Measurements from ENCODE around the gene DPH5. TPM values are rescaled to one million over a fixed set of nuclear protein-coding genes. Genes with fewer than 3 reads are reported as not detected.

The DPH5 gene
- total and polyA plus RNA-seq, 2 experiments from 2014 or later, result 24.1 to 26.6 TPM

GRCh38 chr1:100988121-100988520 lies 37.5 kb downstream of the DPH5 start:
- H3K27me3 ChIP-seq (replicated peaks; ENCODE audit: insufficient read depth), result no peaks in the 10 kb centered on the region

GRCh38 chr1:100982793-100983192 lies 42.8 kb downstream of the DPH5 start:
- H3K4me2 ChIP-seq (ENCODE audit: unreplicated experiment), result no peak overlapping the region
- H3K9me3 ChIP-seq (ENCODE audit: low read depth), result no peaks in the 10 kb centered on the region
- H3K9me2 ChIP-seq (ENCODE audit: insufficient read depth), result no peaks in the 10 kb centered on the region
- TF ChIP-seq EZH2 (IDR thresholded peaks at IDR 0.05; ENCODE audit: insufficient read depth, poor library complexity, severe bottlenecking) (no peak), EZH2phosphoT487 (IDR thresholded peaks at IDR 0.05; ENCODE audit: insufficient read depth, low read depth) (no peak)
- no peak overlapping the region for H2AFZ ChIP-seq
- no peaks in the 10 kb centered on the region for H3K79me2 ChIP-seq (ENCODE audit: insufficient read depth)
- no peak overlapping the region for H3K9ac ChIP-seq
- no peaks in the 10 kb centered on the region for H3K4me1 ChIP-seq (ENCODE audit: insufficient read depth)
- no peak overlapping the region for H3K27ac ChIP-seq
- H3K27me3 ChIP-seq (replicated peaks; ENCODE audit: insufficient read depth), result no peaks in the 10 kb centered on the region
- DNase-seq, result no peak
- in situ Hi-C loops (cut with MboI), result no loop called here
- peaks cover 19% of the 10 kb centered on the region for H3F3A ChIP-seq (ENCODE audit: insufficient read depth)
- H3K36me3 ChIP-seq (ENCODE audit: low read depth), result peaks cover 22% of the 10 kb centered on the region
- H3K4me3 ChIP-seq, result no peak overlapping the region
- WGBS, 2 experiments (ENCODE audit: low coverage in 1 of 2, low lambda C conversion rate in 2 of 2, missing lambda C conversion rate in 2 of 2), result 98 to 99% methylated on average over 4 of the region's 4 CpGs
- H4K20me1 ChIP-seq (ENCODE audit: insufficient read depth), result no peaks in the 10 kb centered on the region

More at GRCh38 chr1:100988121-100988520, 37.5 kb downstream of the DPH5 start:
- Histone ChIP-seq H3K79me2 (ENCODE audit: insufficient read depth) (no peaks in the 10 kb centered on the region), H3K9me3 (ENCODE audit: low read depth) (no peaks in the 10 kb centered on the region), H3K4me3 (no peak overlapping the region), H4K20me1 (ENCODE audit: insufficient read depth) (no peaks in the 10 kb centered on the region), H3K9ac (no peak overlapping the region), H2AFZ (no peak overlapping the region), H3K4me1 (ENCODE audit: insufficient read depth) (peaks cover 14% of the 10 kb centered on the region), H3F3A (ENCODE audit: insufficient read depth) (peaks cover 49% of the 10 kb centered on the region), H3K36me3 (ENCODE audit: low read depth) (peaks cover 9% of the 10 kb centered on the region), H3K27ac (no peak overlapping the region), H3K4me2 (ENCODE audit: unreplicated experiment) (no peak overlapping the region), H3K9me2 (ENCODE audit: insufficient read depth) (no peaks in the 10 kb centered on the region; the same call in 1 of the 2 replicates)
- TF ChIP-seq EZH2phosphoT487 (IDR thresholded peaks at IDR 0.05; ENCODE audit: insufficient read depth, low read depth) (no peak), EZH2 (IDR thresholded peaks at IDR 0.05; ENCODE audit: insufficient read depth, poor library complexity, severe bottlenecking) (no peak)
- in situ Hi-C loops (cut with MboI), result no loop called here
- WGBS, 2 experiments (ENCODE audit: low coverage in 1 of 2, low lambda C conversion rate in 2 of 2, missing lambda C conversion rate in 2 of 2), result 92 to 94% methylated on average over 3 of the region's 3 CpGs
- no peak for DNase-seq

GRCh38 chr1:100979631-100980030 lies 46.0 kb downstream of the DPH5 start:
- no peak overlapping the region for H2AFZ ChIP-seq
- peaks cover 5% of the 10 kb centered on the region; the same call in 1 of the 2 replicates for H3F3A ChIP-seq (ENCODE audit: insufficient read depth)
- no peak for DNase-seq
- H3K27me3 ChIP-seq (replicated peaks; ENCODE audit: insufficient read depth), result no peaks in the 10 kb centered on the region
- no peaks in the 10 kb centered on the region for H3K9me3 ChIP-seq (ENCODE audit: low read depth)
- peaks cover 45% of the 10 kb centered on the region for H3K36me3 ChIP-seq (ENCODE audit: low read depth)
- H3K79me2 ChIP-seq (ENCODE audit: insufficient read depth), result no peaks in the 10 kb centered on the region
- no peak for TF ChIP-seq EZH2 (IDR thresholded peaks at IDR 0.05; ENCODE audit: insufficient read depth, poor library complexity, severe bottlenecking)
- TF ChIP-seq EZH2phosphoT487 (IDR thresholded peaks at IDR 0.05; ENCODE audit: insufficient read depth, low read depth), result no peak
- no peaks in the 10 kb centered on the region for H3K4me1 ChIP-seq (ENCODE audit: insufficient read depth)
- in situ Hi-C loops (cut with MboI), result no loop called here
- WGBS, 2 experiments (ENCODE audit: low coverage in 1 of 2, low lambda C conversion rate in 2 of 2, missing lambda C conversion rate in 2 of 2), result 98 to 99% methylated on average over 2 of the region's 2 CpGs
- H4K20me1 ChIP-seq (ENCODE audit: insufficient read depth), result no peaks in the 10 kb centered on the region
- H3K4me3 ChIP-seq, result no peak overlapping the region
- H3K9ac ChIP-seq, result no peak overlapping the region
- H3K9me2 ChIP-seq (ENCODE audit: insufficient read depth), result no peaks in the 10 kb centered on the region
- H3K4me2 ChIP-seq (ENCODE audit: unreplicated experiment), result no peak overlapping the region
- H3K27ac ChIP-seq, result no peak overlapping the region

- H3K27ac ChIP-seq, result no peak overlapping the region
- no peak overlapping the region for H3K4me3 ChIP-seq
- in situ Hi-C loops (cut with MboI), result no loop called here
- H3K36me3 ChIP-seq (ENCODE audit: low read depth), result peaks cover 49% of the 10 kb centered on the region
- H4K20me1 ChIP-seq (ENCODE audit: insufficient read depth), result no peaks in the 10 kb centered on the region
- H3K4me1 ChIP-seq (ENCODE audit: insufficient read depth), result no peaks in the 10 kb centered on the region
- H3K27me3 ChIP-seq (replicated peaks; ENCODE audit: insufficient read depth), result no peaks in the 10 kb centered on the region
- no peaks in the 10 kb centered on the region for H3K9me2 ChIP-seq (ENCODE audit: insufficient read depth)
- no peak for TF ChIP-seq EZH2phosphoT487 (IDR thresholded peaks at IDR 0.05; ENCODE audit: insufficient read depth, low read depth)
- no peak for TF ChIP-seq EZH2 (IDR thresholded peaks at IDR 0.05; ENCODE audit: insufficient read depth, poor library complexity, severe bottlenecking)
- WGBS, 2 experiments (ENCODE audit: low coverage in 1 of 2, low lambda C conversion rate in 2 of 2, missing lambda C conversion rate in 2 of 2), result 97 to 100% methylated on average over 1 of the region's 1 CpG
- no peak overlapping the region for H3K4me2 ChIP-seq (ENCODE audit: unreplicated experiment)
- no peaks in the 10 kb centered on the region for H3F3A ChIP-seq (ENCODE audit: insufficient read depth)
- no peak overlapping the region for H3K9ac ChIP-seq
- 0 out of 2 replicates have a peak, but pooled peaks cover 9% of the 10 kb centered on the region for H3K79me2 ChIP-seq (ENCODE audit: insufficient read depth)
- no peaks in the 10 kb centered on the region for H3K9me3 ChIP-seq (ENCODE audit: low read depth)
- no peak for DNase-seq
- H2AFZ ChIP-seq, result no peak overlapping the region
Observed at GRCh38 chr1:100976936-100977335, 48.6 kb downstream of the DPH5 start.

- Histone ChIP-seq H3K9me2 (ENCODE audit: insufficient read depth) (no peaks in the 10 kb centered on the region), H3K36me3 (ENCODE audit: low read depth) (peaks cover 44% of the 10 kb centered on the region), H3K4me1 (ENCODE audit: insufficient read depth) (no peaks in the 10 kb centered on the region), H3K9ac (no peak overlapping the region), H3F3A (ENCODE audit: insufficient read depth) (no peaks in the 10 kb centered on the region), H3K9me3 (ENCODE audit: low read depth) (no peaks in the 10 kb centered on the region), H3K27me3 (replicated peaks; ENCODE audit: insufficient read depth) (no peaks in the 10 kb centered on the region), H2AFZ (no peak overlapping the region), H3K4me2 (ENCODE audit: unreplicated experiment) (no peak overlapping the region), H3K27ac (no peak overlapping the region), H3K4me3 (no peak overlapping the region), H3K79me2 (ENCODE audit: insufficient read depth) (0 out of 2 replicates have a peak, but pooled peaks cover 9% of the 10 kb centered on the region), H4K20me1 (ENCODE audit: insufficient read depth) (no peaks in the 10 kb centered on the region)
- 47 to 53% methylated on average over 1 of the region's 1 CpG for WGBS, 2 experiments (ENCODE audit: low coverage in 1 of 2, low lambda C conversion rate in 2 of 2, missing lambda C conversion rate in 2 of 2)
- DNase-seq, result no peak
- in situ Hi-C loops (cut with MboI), result no loop called here
- TF ChIP-seq EZH2phosphoT487 (IDR thresholded peaks at IDR 0.05; ENCODE audit: insufficient read depth, low read depth) (no peak), EZH2 (IDR thresholded peaks at IDR 0.05; ENCODE audit: insufficient read depth, poor library complexity, severe bottlenecking) (no peak)
Observed at GRCh38 chr1:100972185-100972584, 53.4 kb downstream of the DPH5 start.

Measured in GM23248 (cell line).